IMR-90 (cell line): ENCODE data around the gene USH2A.

Source experiments
- CTCF ChIP-seq: conservative IDR thresholded peaks from 2 replicates; pipeline ENCODE4 v1.5.1; 2012; ENCODE audit warnings: mild to moderate bottlenecking, low read depth, low read length, improper control_type of control experiment
- ELK1 ChIP-seq: fragments of 150-350 bp; IDR thresholded peaks from 2 replicates; pipeline ENCODE4 v1.6.1; 2016; ENCODE audit warnings: low read depth, mild to moderate bottlenecking, low read length, moderate library complexity, borderline replicate concordance
- MAZ ChIP-seq: IDR thresholded peaks from 2 replicates; pipeline ENCODE4 v1.6.1; 2012; ENCODE audit warnings: low read depth, mild to moderate bottlenecking, low read length, improper control_type of control experiment, moderate library complexity, borderline replicate concordance
- MXI1 ChIP-seq: IDR thresholded peaks from 2 replicates; pipeline ENCODE4 v1.6.1; 2012; ENCODE audit warnings: low read depth, mild to moderate bottlenecking, low read length, moderate library complexity, borderline replicate concordance
- POLR2A ChIP-seq: IDR thresholded peaks from 2 replicates; pipeline ENCODE4 v1.6.1; 2012; ENCODE audit warnings: mild to moderate bottlenecking, low read depth, low read length
- RAD21 ChIP-seq: IDR thresholded peaks from 2 replicates; pipeline ENCODE4 v1.6.1; 2012; ENCODE audit warnings: low read length, improper control_type of control experiment
- USF2 ChIP-seq: fragments of 150-350 bp; IDR thresholded peaks from 2 replicates; pipeline ENCODE4 v1.6.1; 2017; ENCODE audit warnings: mild to moderate bottlenecking, antibody characterized with exemption, low read length, low read depth

- TF ChIP-seq CTCF (no peak), POLR2A (no peak), MAZ (no peak), USF2 (no peak), ELK1 (no peak), MXI1 (no peak), RAD21 (no peak)
Observed at GRCh38 chr1:216420746-216421145, 2.5 kb downstream of the USH2A start.
